Measurements from ENCODE around the gene CLCN7. TPM values are rescaled to one million over a fixed set of nuclear protein-coding genes. Genes with fewer than 3 reads are reported as not detected.

The CLCN7 gene
- total RNA-seq, 4 donors from 2014 or later, result 24.8 to 45.8 (median 38.4) TPM

GRCh38 chr16:1422076-1422475 is 52.8 kb downstream of the CLCN7 start:
- intact Hi-C loops (cut with DNase I; ENCODE audit: low total_unique reads), result loop anchor here (5.0 kb wide), 3 partner anchors 115 to 405 kb away; partner anchors contain the start of genes FAHD1, HAGH, MAPK8IP3 and UBE2I
- H3K4me3 ChIP-seq, result no peak overlapping the region
- no peak for TF ChIP-seq CTCF (IDR thresholded peaks at IDR 0.05 in 4 of 5, conservative IDR thresholded peaks at IDR 0.05 in 1 of 5)

GRCh38 chr16:1420111-1420539 is 54.7 kb downstream of the CLCN7 start:
- no peaks in the 10 kb centered on the region for H3K9me3 ChIP-seq
- peaks cover 0 to 11% of the 10 kb centered on the region in 2 donors for H3K36me3 ChIP-seq
- intact Hi-C loops (cut with DNase I; ENCODE audit: low total_unique reads) (loop anchor here (1.0 to 5.0 kb wide), 9 partner anchors 12 to 407 kb away; partner anchors contain the start of genes CLCN7, CRAMP1, FAHD1 and HAGH), in situ Hi-C loops (cut with MboI; ENCODE audit: low sequenced_read_pairs in 4 of 4) (no loop called here)
- peaks cover 25 to 38% of the 10 kb centered on the region in 2 donors for H3K4me1 ChIP-seq
- peak overlapping the region; percentile 85 to 99 (median 90) for H3K27ac ChIP-seq
- no peaks in the 10 kb centered on the region for H3K27me3 ChIP-seq
- peak; percentile 17 to 20 for ATAC-seq
- TF ChIP-seq POLR2A (IDR thresholded peaks at IDR 0.05) (no peak), CTCF (IDR thresholded peaks at IDR 0.05 in 4 of 5, conservative IDR thresholded peaks at IDR 0.05 in 1 of 5) (no peak)
- peak in 1 of 2 donors; percentile 71 for DNase-seq
- peak overlapping the region; percentile 95 to 99 (median 96) for H3K4me3 ChIP-seq

More at GRCh38 chr16:1422076-1422475, 52.8 kb downstream of the CLCN7 start:
- Histone ChIP-seq H3K9me3 (no peaks in the 10 kb centered on the region), H3K36me3 (peaks cover 0 to 11% of the 10 kb centered on the region in 2 donors), H3K4me1 (peaks cover 25 to 38% of the 10 kb centered on the region in 2 donors), H3K27ac (peak overlapping the region in 3 of 4 donors; percentile 85 to 99 (median 89)), H3K27me3 (no peaks in the 10 kb centered on the region)
- in situ Hi-C loops (cut with MboI; ENCODE audit: low sequenced_read_pairs in 4 of 4), result no loop called here
- ATAC-seq (no peak), DNase-seq (no peak)

GRCh38 chr16:1416521-1416941 is 58.3 kb downstream of the CLCN7 start:
- no peak overlapping the region for H3K4me3 ChIP-seq
- in situ Hi-C loops (cut with MboI; ENCODE audit: low sequenced_read_pairs in 4 of 4) (loop anchor here in 1 of 4 donors (10.0 kb wide), 1 partner anchor 52 kb away; no protein-coding TSS in a partner anchor), intact Hi-C loops (cut with DNase I; ENCODE audit: low total_unique reads) (no loop called here)
- H3K4me1 ChIP-seq, result peaks cover 25 to 45% of the 10 kb centered on the region in 2 donors
- no peak for DNase-seq
- no peak for ATAC-seq
- H3K36me3 ChIP-seq, result peaks cover 0 to 8% of the 10 kb centered on the region in 2 donors
- no peaks in the 10 kb centered on the region for H3K9me3 ChIP-seq
- H3K27ac ChIP-seq, result peak overlapping the region in 1 of 4 donors; percentile 50
- no peaks in the 10 kb centered on the region for H3K27me3 ChIP-seq
- TF ChIP-seq POLR2A (IDR thresholded peaks at IDR 0.05), result no peak
- TF ChIP-seq CTCF (IDR thresholded peaks at IDR 0.05 in 4 of 5, conservative IDR thresholded peaks at IDR 0.05 in 1 of 5), result no peak

- TF ChIP-seq POLR2A (IDR thresholded peaks at IDR 0.05), result no peak
- TF ChIP-seq CTCF (IDR thresholded peaks at IDR 0.05 in 4 of 5, conservative IDR thresholded peaks at IDR 0.05 in 1 of 5), result no peak
- ATAC-seq, result peak; percentile 58 to 63
- peak within 1 kb of the TSS; percentile 92 to 97 (median 94) for H3K4me3 ChIP-seq
- peaks cover 22 to 36% of the 10 kb centered on the region in 2 donors for H3K4me1 ChIP-seq
- in situ Hi-C loops (cut with MboI; ENCODE audit: low sequenced_read_pairs in 4 of 4) (loop anchor here in 1 of 4 donors (10.0 kb wide), 1 partner anchor 50 kb away; no protein-coding TSS in a partner anchor), intact Hi-C loops (cut with DNase I; ENCODE audit: low total_unique reads) (no loop called here)
- H3K9me3 ChIP-seq, result no peaks in the 10 kb centered on the region
- peak within 1 kb of the TSS; percentile 84 to 90 (median 86) for H3K27ac ChIP-seq
- peaks cover 0 to 8% of the 10 kb centered on the region in 2 donors for H3K36me3 ChIP-seq
- no peaks in the 10 kb centered on the region for H3K27me3 ChIP-seq
- DNase-seq, result peak; percentile 30 to 53
Observed at GRCh38 chr16:1414532-1415260, 60.1 kb downstream of the CLCN7 start, which contains the start of gene UNKL. TSS of gene UNKL (minus strand) at chr16:1414704. CDS start at chr16:1414691, 13 bp downstream.
